HG02610 (cell line): ENCODE data around the gene DNA2.

ENCODE experiments used
- ATAC-seq: cut with Tn5 transposase; IDR thresholded peaks from one replicate; pipeline ENCODE4 v1.9.1; 2021; ENCODE audit warnings: mild to moderate bottlenecking, moderate library complexity; ENCODE audit not compliant: unreplicated experiment

The DNA2 gene

GRCh38 chr10:68365611-68366010 is 106.2 kb downstream of the DNA2 start:
- ATAC-seq, result no peak

DNA sequence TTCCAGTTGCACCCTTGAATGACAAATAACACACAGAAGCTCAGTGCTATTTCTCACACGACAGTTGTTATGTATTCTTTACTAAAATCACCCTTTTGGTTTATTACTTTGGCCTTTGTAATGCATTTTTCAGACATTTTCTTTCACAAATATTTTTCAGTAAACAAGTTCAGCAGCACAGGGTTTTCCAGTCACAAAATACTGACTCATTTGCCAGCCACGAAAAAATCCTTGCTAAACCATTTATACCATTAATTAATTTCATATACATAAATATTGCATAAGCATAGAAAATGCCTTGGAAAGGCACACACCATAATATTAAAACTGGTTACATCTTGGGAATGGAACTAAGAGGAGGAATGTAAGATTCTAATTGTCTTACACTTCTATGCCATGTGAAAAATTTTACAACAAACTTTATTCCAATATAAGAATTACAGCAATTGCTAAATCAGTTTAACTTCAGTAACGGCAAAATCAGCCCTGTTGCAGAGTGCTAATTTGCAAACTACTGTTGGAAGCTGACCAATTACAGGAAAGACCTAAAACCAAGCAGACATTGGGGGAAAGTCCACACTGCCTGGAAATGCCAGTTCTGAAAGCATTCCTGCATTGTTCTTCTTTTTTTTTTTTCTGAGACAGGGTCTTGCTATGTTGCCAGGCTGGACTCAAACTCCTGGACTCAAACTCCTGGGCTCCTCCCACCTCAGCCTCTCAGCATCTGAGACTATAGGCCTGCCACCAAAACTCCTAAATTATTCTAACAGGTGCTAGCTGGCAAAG is 107.5 kb downstream of the DNA2 start:
- ATAC-seq, result no peak
